DND-41 (cell line): ENCODE data around the gene PDXK.

Experiments
- ATAC-seq: fragments of 200-7000 bp; cut with Tn5 transposase; 3 replicates; pipeline ENCODE4 v1.9.1; 2021; ENCODE audit warnings: low read depth; ENCODE audit not compliant: insufficient read depth
- DNase-seq: peaks from one replicate; pipeline ENCODE4 v3.0.0-alpha.2; 2020
- H2AFZ ChIP-seq: 2 replicates; pipeline ENCODE4 v1.6.0; 2012; ENCODE audit warnings: low read depth, low read length
- H3K27ac ChIP-seq: 2 replicates; pipeline ENCODE4 v1.5.1; 2012; ENCODE audit warnings: low read length, inconsistent platforms
- H3K27me3 ChIP-seq: fragments of 200-600 bp; sonication (generic); 2 replicates; pipeline ENCODE4 v1.6.0; 2012; ENCODE audit warnings: low read length, mild to moderate bottlenecking, inconsistent platforms; ENCODE audit not compliant: insufficient read depth, poor library complexity
- H3K36me3 ChIP-seq: 2 replicates; pipeline ENCODE4 v1.5.1; 2012; ENCODE audit warnings: low read length, inconsistent platforms; ENCODE audit not compliant: insufficient read depth
- H3K4me1 ChIP-seq: 2 replicates; pipeline ENCODE4 v1.5.1; 2012; ENCODE audit warnings: mild to moderate bottlenecking, low read length; ENCODE audit not compliant: insufficient read depth
- H3K4me2 ChIP-seq: 2 replicates; pipeline ENCODE4 v1.6.0; 2012; ENCODE audit warnings: mild to moderate bottlenecking, moderate library complexity, low read length, inconsistent platforms; ENCODE audit not compliant: insufficient read depth
- H3K4me3 ChIP-seq, 2 experiments: fragments of 200-600 bp in 1 of 2; shearing (Covaris generic) in 1 of 2; 2 replicates each; pipeline ENCODE4 v1.5.1; 2012 to 2016; ENCODE audit warnings: inconsistent platforms in 2 of 2, low read length in 2 of 2, mild to moderate bottlenecking in 2 of 2, low read depth in 1 of 2, moderate library complexity in 1 of 2
- H3K79me2 ChIP-seq: 2 replicates; pipeline ENCODE4 v1.6.0; 2012; ENCODE audit warnings: low read length, inconsistent platforms; ENCODE audit not compliant: insufficient read depth
- H3K9ac ChIP-seq: 2 replicates; pipeline ENCODE4 v1.6.0; 2012; ENCODE audit warnings: low read depth, mild to moderate bottlenecking, inconsistent platforms, low read length, moderate library complexity
- H3K9me3 ChIP-seq: 2 replicates; pipeline ENCODE4 v1.5.1; 2012; ENCODE audit warnings: low read length, moderate library complexity, mild to moderate bottlenecking, inconsistent platforms; ENCODE audit not compliant: insufficient read depth, severe bottlenecking
- H4K20me1 ChIP-seq: 2 replicates; pipeline ENCODE4 v1.6.0; 2012; ENCODE audit warnings: low read length; ENCODE audit not compliant: insufficient read depth
- EZH2 ChIP-seq: IDR thresholded peaks from 3 replicates; pipeline ENCODE4 v1.6.1; 2012; ENCODE audit warnings: borderline replicate concordance, low read depth, mild to moderate bottlenecking, moderate library complexity, low read length, inconsistent platforms; ENCODE audit not compliant: severe bottlenecking
- TF ChIP-seq, protein P1 (sequence below): IDR thresholded peaks from 2 replicates; pipeline ENCODE4 v1.5.1; 2012; ENCODE audit warnings: borderline replicate concordance, low read length, moderate library complexity, mild to moderate bottlenecking; ENCODE audit not compliant: poor library complexity, severe bottlenecking; ENCODE audit errors: extremely low read depth

The PDXK gene

DNA sequence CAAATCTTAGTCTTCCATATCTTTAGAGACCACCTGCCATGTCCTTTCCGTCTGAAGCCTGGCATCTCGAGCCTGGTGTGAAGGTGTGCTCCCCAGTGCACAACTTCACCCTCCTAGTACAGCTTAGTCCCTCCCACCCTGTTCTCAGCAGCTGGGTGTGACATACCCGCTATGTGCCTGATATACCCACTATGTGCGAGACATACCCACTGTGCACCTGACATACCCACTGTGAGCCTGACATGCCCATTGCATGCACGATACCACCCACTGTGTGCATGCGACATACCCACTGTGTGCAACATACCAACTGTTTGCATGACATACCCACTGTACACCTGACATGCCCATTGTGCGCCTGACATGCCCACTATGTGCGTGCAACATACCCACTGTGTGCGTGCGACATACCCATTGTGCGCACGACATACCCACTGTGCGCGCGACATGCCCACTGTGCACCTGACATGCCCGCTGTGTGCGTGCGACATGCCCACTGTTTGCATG lies 67.4 kb downstream of the PDXK start:
- H3K36me3 ChIP-seq = peaks cover 7% of the 10 kb centered on the region
- H3K9ac ChIP-seq = no peak overlapping the region
- no peaks in the 10 kb centered on the region for H3K9me3 ChIP-seq
- peaks cover 20% of the 10 kb centered on the region for H3K79me2 ChIP-seq
- TF ChIP-seq, protein P1, sequence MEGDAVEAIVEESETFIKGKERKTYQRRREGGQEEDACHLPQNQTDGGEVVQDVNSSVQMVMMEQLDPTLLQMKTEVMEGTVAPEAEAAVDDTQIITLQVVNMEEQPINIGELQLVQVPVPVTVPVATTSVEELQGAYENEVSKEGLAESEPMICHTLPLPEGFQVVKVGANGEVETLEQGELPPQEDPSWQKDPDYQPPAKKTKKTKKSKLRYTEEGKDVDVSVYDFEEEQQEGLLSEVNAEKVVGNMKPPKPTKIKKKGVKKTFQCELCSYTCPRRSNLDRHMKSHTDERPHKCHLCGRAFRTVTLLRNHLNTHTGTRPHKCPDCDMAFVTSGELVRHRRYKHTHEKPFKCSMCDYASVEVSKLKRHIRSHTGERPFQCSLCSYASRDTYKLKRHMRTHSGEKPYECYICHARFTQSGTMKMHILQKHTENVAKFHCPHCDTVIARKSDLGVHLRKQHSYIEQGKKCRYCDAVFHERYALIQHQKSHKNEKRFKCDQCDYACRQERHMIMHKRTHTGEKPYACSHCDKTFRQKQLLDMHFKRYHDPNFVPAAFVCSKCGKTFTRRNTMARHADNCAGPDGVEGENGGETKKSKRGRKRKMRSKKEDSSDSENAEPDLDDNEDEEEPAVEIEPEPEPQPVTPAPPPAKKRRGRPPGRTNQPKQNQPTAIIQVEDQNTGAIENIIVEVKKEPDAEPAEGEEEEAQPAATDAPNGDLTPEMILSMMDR = no peak
- no peak for TF ChIP-seq EZH2
- DNase-seq (no peak), ATAC-seq (no peak)
- H3K4me2 ChIP-seq = no peak overlapping the region
- H3K27ac ChIP-seq = no peak overlapping the region
- H2AFZ ChIP-seq = no peak overlapping the region
- H3K4me1 ChIP-seq = peaks cover 19% of the 10 kb centered on the region
- no peak overlapping the region for H3K4me3 ChIP-seq
- no peaks in the 10 kb centered on the region for H3K27me3 ChIP-seq
- H4K20me1 ChIP-seq = peaks cover 18% of the 10 kb centered on the region

DNA sequence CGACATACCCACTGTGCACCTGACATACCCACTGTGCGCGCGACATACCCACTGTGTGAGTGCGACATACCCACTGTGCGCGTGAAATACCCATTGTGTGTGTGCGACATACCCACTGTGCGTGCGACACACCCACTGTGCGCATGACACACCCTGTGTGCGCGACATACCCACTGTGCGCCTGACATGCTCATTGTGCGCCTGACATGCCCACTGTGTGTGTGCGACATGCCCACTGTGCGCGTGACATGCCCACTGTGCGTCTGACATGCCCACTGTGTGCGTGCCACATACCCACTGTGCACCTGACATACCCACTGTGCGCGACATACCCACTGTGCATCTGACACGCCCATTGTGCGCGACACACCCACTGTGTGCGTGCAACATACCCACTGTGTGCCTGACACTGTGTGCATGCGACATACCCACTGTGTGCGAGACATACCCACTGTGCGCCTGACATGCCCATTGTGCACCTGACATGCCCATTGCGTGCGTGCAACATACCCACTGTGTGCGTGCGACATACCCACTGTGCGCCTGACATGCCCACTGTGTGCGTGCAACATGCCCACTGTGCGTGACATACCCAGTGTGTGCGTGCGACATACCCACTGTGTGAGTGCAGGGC lies 68.0 kb downstream of the PDXK start:
- Histone ChIP-seq H3K79me2 (peaks cover 26% of the 10 kb centered on the region), H3K27ac (no peak overlapping the region), H3K4me2 (no peak overlapping the region), H3K36me3 (peaks cover 12% of the 10 kb centered on the region), H3K27me3 (no peaks in the 10 kb centered on the region), H3K4me1 (peaks cover 24% of the 10 kb centered on the region), H4K20me1 (peaks cover 22% of the 10 kb centered on the region), H3K4me3 (no peak overlapping the region), H3K9me3 (no peaks in the 10 kb centered on the region), H3K9ac (no peak overlapping the region), H2AFZ (no peak overlapping the region)
- no peak for DNase-seq
- TF ChIP-seq, protein P1 = no peak
- no peak for TF ChIP-seq EZH2
- ATAC-seq = no peak

DNA sequence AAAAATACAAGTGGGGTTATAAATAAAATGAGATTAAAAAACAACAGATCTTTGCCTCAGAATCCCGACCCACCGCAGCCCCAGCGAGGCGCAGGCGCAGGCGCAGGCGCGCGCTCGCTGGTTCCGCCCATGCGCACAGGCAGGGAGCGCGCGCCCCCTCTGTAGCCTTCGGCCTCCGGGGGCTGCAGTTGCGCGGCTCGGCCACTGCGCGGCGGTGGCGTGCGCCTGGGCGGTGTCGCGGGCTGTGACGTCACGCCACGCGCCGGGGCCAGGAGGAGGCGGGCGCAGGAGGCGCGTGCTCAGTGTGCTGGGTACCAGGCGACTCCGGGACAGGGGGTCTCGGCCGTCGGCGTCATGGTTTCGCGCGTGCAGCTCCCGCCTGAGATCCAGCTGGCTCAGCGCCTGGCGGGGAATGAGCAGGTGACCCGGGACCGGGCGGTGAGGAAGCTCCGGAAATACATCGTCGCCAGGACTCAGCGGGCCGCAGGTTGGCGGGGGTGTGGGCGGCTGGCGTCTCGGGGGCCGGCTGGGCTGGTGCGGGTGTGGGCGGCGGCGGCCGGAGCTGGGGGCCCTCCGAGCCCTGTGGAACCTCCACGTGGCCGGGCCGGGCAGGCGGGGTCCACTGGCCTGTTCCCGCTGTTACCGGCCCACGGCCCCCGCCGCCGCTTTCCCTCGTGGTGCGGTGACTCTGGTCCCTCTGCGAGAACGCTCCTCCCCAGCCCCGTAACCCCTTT lies 70.5 kb downstream of the PDXK start, which contains the start of gene RRP1:
Gene RRP1 (plus strand): TSS at position 302 of the 734 bp plus-strand sequence. CDS start 53 bp downstream, at position 355.
- peaks cover 38% of the 10 kb centered on the region for H4K20me1 ChIP-seq
- no peaks in the 10 kb centered on the region for H3K27me3 ChIP-seq
- peak within 1 kb of the TSS; percentile 77 for H3K4me2 ChIP-seq
- H3K79me2 ChIP-seq = peaks cover 50% of the 10 kb centered on the region
- no peaks in the 10 kb centered on the region for H3K9me3 ChIP-seq
- peaks cover 24% of the 10 kb centered on the region for H3K4me1 ChIP-seq
- ATAC-seq = peak; percentile 88
- peak within 1 kb of the TSS; percentile 86 to 87; a peak in 3 of 4 replicates for H3K4me3 ChIP-seq
- peaks cover 38% of the 10 kb centered on the region for H3K36me3 ChIP-seq
- no peak for TF ChIP-seq EZH2
- TF ChIP-seq, protein P1 = peak; percentile 98
- peak within 1 kb of the TSS; percentile 92 for H2AFZ ChIP-seq
- peak within 1 kb of the TSS; percentile 76 for H3K9ac ChIP-seq
- peak within 1 kb of the TSS; percentile 89 for H3K27ac ChIP-seq
- peak; percentile 92 for DNase-seq
